OCI-LY3 (cell line): ENCODE data around the gene MYCN.

Experiments used
- CTCF ChIP-seq: fragments of 200-600, 300-600 bp; sonication (generic); IDR thresholded peaks from 2 replicates; pipeline ENCODE4 v1.5.1; 2014; ENCODE audit warnings: antibody characterized with exemption, low read length, low read depth
- EZH2phosphoT487 ChIP-seq: fragments of 200-600 bp; shearing (Covaris generic); IDR thresholded peaks from 2 replicates; pipeline ENCODE4 v1.6.1; 2018; ENCODE audit warnings: antibody characterized with exemption, mixed run types, low read depth

GRCh38 chr2:15937882-15938802 is 2.2 kb upstream of the MYCN start:
- TF ChIP-seq CTCF (no peak), EZH2phosphoT487 (no peak)
